ENCODE measurements around the gene PIK3IP1. TPM values are rescaled to one million over a fixed set of nuclear protein-coding genes. Genes with fewer than 3 reads are reported as not detected.

Gene PIK3IP1
- total RNA-seq, 1 donor from 2014 or later: 12.4 TPM

DNA sequence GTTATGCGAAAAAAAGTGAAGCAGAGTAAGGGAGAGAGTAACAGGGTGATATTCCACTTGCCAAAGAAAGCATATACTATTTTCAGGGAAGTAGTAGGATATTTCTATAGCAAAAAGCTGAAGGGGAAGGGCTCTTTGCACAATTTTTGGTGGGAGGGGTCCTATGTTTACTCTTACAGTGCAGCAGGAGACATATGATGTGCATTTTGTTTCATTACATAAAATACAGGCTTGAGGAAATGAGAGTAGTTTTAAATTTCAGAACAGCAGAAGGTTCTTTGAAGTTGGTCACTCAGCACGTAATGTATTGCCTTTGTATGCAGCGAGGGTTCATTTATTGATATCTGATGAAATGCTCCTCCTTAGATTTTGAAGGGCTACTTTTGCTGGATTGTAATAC is 3.1 kb upstream of the PIK3IP1 start:
- intact Hi-C loops (cut with micrococcal nuclease): no loop called here
- Mint-ChIP-seq H3K4me3 (peak overlapping the region; percentile 62), H3K27ac (no peak overlapping the region)

GRCh38 chr22:31291481-31292235 is 630 bp downstream of the PIK3IP1 start:
- Mint-ChIP-seq H3K27me3 (no peaks in the 10 kb centered on the region), H3K4me3 (peak overlapping the region; percentile 99), H3K36me3 (ENCODE audit: low read depth) (peaks cover 21% of the 10 kb centered on the region), H3K4me1 (peaks cover 65% of the 10 kb centered on the region), H3K9me3 (no peaks in the 10 kb centered on the region), H3K27ac (peak overlapping the region; percentile 93)
- intact Hi-C loops (cut with micrococcal nuclease): loop anchor here (1.0 to 5.0 kb wide), 11 partner anchors 22 to 1979 kb away; partner anchors contain the start of genes DRG1, LIMK2, MORC2 and PATZ1
- DNase-seq: no peak

More for the DNA sequence above, 3.1 kb upstream of the PIK3IP1 start:
- Mint-ChIP-seq H3K36me3 (ENCODE audit: low read depth) (peaks cover 5% of the 10 kb centered on the region), H3K4me1 (peaks cover 41% of the 10 kb centered on the region), H3K9me3 (no peaks in the 10 kb centered on the region), H3K27me3 (no peaks in the 10 kb centered on the region)
- DNase-seq: no peak

DNA sequence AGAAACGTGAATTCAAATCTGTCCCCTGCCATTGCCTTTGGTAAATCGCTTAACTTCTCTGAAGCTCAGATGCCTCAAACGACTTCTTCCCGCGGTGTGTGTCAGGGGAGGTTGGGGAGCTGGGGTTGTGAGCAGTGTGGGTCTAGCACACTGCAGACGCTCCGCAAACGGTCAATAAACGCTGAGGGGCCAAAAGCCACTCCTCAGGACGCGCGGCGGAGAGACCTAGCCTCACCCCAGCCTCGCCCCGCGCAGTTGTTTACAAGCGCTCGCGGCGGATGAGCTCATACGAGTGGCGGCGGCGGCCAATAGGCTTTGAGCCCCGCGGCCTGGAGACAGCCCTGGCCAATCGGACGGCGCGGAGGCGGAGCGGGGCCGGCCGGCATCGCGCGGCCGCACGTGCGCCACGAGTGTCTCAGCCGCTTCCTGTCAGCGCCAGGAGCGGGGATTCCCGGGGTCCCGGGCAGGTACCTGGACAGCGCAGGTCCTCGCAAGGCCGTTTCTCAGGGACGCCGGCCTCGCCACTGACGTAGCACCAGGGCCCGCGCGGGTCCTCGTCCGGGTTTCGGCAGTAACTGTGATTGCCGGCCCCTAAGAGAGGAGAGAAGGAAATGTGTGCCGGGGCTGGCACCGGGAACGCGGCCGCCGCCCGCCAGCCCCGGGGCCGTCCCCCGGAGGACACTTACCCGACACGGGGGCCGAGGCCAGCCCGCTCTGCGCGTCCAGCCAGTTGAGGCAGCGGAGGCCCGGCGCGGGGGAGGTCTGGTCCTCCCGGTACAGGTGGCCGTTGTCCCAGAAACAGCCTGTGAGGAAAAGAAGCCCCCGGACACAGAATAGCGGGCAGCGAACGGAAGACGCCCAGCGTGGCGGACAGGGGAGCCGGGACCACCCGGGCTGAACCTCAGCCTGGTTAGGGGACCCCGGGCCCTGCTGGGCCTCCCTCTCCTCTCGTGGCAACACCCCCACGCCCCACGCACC is 1.5 kb downstream of the PIK3IP1 start:
- Mint-ChIP-seq H3K4me1 (peaks cover 64% of the 10 kb centered on the region), H3K27ac (peak overlapping the region; percentile 100), H3K9me3 (no peaks in the 10 kb centered on the region), H3K27me3 (no peaks in the 10 kb centered on the region), H3K36me3 (ENCODE audit: low read depth) (peaks cover 24% of the 10 kb centered on the region), H3K4me3 (peak overlapping the region; percentile 99)
- intact Hi-C loops (cut with micrococcal nuclease): loop anchor here (1.0 to 5.0 kb wide), 9 partner anchors 11 to 1978 kb away; partner anchors contain the start of genes DRG1, MORC2, SMTN and TUG1
- peak; percentile 99 for DNase-seq

DNA sequence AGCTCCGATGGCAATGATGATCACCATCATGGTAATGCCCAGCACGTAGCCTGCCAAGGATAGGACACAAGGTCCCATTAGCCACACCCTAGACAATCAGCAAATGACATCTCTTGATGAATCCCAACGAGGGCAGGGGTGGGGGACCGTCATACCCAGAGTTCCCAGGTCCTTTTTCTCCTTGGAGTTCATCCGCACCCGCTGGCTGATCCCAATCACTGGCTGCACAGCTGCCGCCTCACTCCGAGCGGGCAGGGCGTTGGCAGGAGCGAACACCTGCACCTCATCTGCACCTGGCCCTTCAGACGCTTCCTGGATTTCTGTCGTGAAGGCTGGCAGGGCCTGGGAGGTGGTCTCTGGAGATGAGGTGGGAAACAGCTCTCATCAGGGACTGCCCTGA is 2.9 kb downstream of the PIK3IP1 start:
- H3K4me1 Mint-ChIP-seq: peaks cover 70% of the 10 kb centered on the region
- peak overlapping the region; percentile 100 for H3K27ac Mint-ChIP-seq
- peak overlapping the region; percentile 99 for H3K4me3 Mint-ChIP-seq
- no peak for DNase-seq
- H3K27me3 Mint-ChIP-seq: no peaks in the 10 kb centered on the region
- H3K36me3 Mint-ChIP-seq (ENCODE audit: low read depth): peaks cover 33% of the 10 kb centered on the region
- no peaks in the 10 kb centered on the region for H3K9me3 Mint-ChIP-seq
- intact Hi-C loops (cut with micrococcal nuclease): no loop called here

GRCh38 chr22:31288496-31289240 is 3.6 kb downstream of the PIK3IP1 start:
- intact Hi-C loops (cut with micrococcal nuclease): no loop called here
- peaks cover 34% of the 10 kb centered on the region for H3K36me3 Mint-ChIP-seq (ENCODE audit: low read depth)
- peak overlapping the region; percentile 99 for H3K4me3 Mint-ChIP-seq
- peaks cover 70% of the 10 kb centered on the region for H3K4me1 Mint-ChIP-seq
- H3K27ac Mint-ChIP-seq: peak overlapping the region; percentile 100
- no peak for DNase-seq
- no peaks in the 10 kb centered on the region for H3K9me3 Mint-ChIP-seq
- H3K27me3 Mint-ChIP-seq: no peaks in the 10 kb centered on the region

DNA sequence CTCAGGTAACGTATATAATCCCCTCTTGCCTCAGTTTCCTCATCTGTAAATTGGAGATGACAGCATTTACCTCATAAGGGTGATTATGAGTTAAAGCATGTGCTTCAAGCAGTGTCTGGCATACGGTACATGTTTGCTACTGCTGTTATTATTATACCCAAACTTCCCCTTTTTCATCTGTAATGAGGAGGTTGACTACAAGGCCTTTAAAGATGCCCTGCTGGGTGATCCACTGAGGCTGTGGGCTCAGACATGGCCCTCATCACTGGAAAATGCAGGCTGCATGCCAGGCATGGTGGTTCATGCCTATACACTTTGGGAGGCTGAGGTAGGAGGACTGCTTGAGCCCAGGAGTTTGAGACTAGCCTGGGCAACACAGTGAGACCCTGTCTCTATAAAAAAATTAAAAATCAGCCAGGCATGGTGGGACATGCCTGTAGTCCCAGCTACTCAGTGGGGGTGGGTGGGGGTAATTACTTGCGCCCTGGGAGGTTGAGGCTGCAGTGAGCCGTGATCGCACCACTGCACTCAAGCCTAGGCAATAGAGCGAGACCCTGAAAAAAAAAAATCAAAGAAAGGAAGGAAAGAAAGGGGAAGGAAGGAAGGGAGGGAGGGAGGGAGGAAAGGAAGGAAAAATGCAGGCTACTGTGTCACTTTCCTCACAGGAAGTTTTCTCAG is 4.3 kb downstream of the PIK3IP1 start:
- peaks cover 71% of the 10 kb centered on the region for H3K4me1 Mint-ChIP-seq
- H3K27me3 Mint-ChIP-seq: no peaks in the 10 kb centered on the region
- H3K9me3 Mint-ChIP-seq: no peaks in the 10 kb centered on the region
- H3K4me3 Mint-ChIP-seq: peak overlapping the region; percentile 99
- H3K27ac Mint-ChIP-seq: peak overlapping the region; percentile 92
- intact Hi-C loops (cut with micrococcal nuclease): no loop called here
- no peak for DNase-seq
- H3K36me3 Mint-ChIP-seq (ENCODE audit: low read depth): peaks cover 41% of the 10 kb centered on the region

GRCh38 chr22:31286360-31287255 is 5.7 kb downstream of the PIK3IP1 start:
- Mint-ChIP-seq H3K4me1 (peaks cover 65% of the 10 kb centered on the region), H3K27ac (peak overlapping the region; percentile 92), H3K4me3 (peak overlapping the region; percentile 56), H3K36me3 (ENCODE audit: low read depth) (peaks cover 49% of the 10 kb centered on the region), H3K27me3 (no peaks in the 10 kb centered on the region), H3K9me3 (no peaks in the 10 kb centered on the region)
- DNase-seq: peak; percentile 91
- intact Hi-C loops (cut with micrococcal nuclease): no loop called here

- Mint-ChIP-seq H3K27me3 (no peaks in the 10 kb centered on the region), H3K4me3 (no peak overlapping the region), H3K4me1 (peaks cover 71% of the 10 kb centered on the region), H3K36me3 (ENCODE audit: low read depth) (peaks cover 60% of the 10 kb centered on the region), H3K9me3 (no peaks in the 10 kb centered on the region), H3K27ac (peak overlapping the region; percentile 92)
- intact Hi-C loops (cut with micrococcal nuclease): no loop called here
- no peak for DNase-seq
Observed at GRCh38 chr22:31284281-31285155, 7.8 kb downstream of the PIK3IP1 start.

- H3K9me3 Mint-ChIP-seq: no peaks in the 10 kb centered on the region
- intact Hi-C loops (cut with micrococcal nuclease): no loop called here
- no peaks in the 10 kb centered on the region for H3K27me3 Mint-ChIP-seq
- H3K27ac Mint-ChIP-seq: peak overlapping the region; percentile 30
- no peak for DNase-seq
- H3K4me3 Mint-ChIP-seq: no peak overlapping the region
- peaks cover 77% of the 10 kb centered on the region for H3K4me1 Mint-ChIP-seq
- peaks cover 65% of the 10 kb centered on the region for H3K36me3 Mint-ChIP-seq (ENCODE audit: low read depth)
Observed at GRCh38 chr22:31282748-31283468, 9.4 kb downstream of the PIK3IP1 start.

DNA sequence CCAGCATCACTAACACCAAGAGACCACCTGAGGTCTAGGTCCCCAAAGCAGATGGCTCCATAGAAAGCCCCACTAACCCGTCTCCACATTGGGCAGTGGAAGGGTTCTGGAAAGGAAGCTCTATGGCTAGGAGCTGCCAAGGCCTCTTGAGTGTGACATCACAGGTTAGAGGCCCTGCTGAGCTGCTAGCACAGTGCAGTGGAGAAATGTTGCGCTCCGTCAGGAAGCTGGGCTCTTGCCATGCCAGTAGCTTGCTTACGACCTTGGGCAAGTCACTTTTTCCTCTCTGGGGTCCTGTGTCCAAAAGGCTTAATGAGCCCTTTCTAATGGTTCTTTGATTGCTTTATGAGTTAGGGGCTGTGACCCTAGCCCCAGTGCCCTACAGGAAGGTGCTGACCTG is 10.6 kb downstream of the PIK3IP1 start:
- Mint-ChIP-seq H3K27ac (peak overlapping the region; percentile 52), H3K4me1 (peaks cover 71% of the 10 kb centered on the region), H3K9me3 (no peaks in the 10 kb centered on the region), H3K4me3 (no peak overlapping the region), H3K27me3 (no peaks in the 10 kb centered on the region), H3K36me3 (ENCODE audit: low read depth) (peaks cover 66% of the 10 kb centered on the region)
- intact Hi-C loops (cut with micrococcal nuclease): no loop called here
- no peak for DNase-seq
